Measurements from ENCODE around the gene C3orf52.

C3orf52 gene

GRCh38 chr3:112086875-112087524 lies 811 bp downstream of the C3orf52 start:
- no peak for DNase-seq (ENCODE audit: low spot score)

GRCh38 chr3:112087746-112088145 lies 1.6 kb downstream of the C3orf52 start:
- no peak for DNase-seq (ENCODE audit: low spot score)

GRCh38 chr3:112088944-112089343 lies 2.8 kb downstream of the C3orf52 start:
- DNase-seq (ENCODE audit: low spot score): no peak

- DNase-seq (ENCODE audit: low spot score): no peak
These were observed 4.0 kb downstream of the C3orf52 start for GRCh38 chr3:112089956-112090886.

GRCh38 chr3:112090887-112091586 lies 4.8 kb downstream of the C3orf52 start:
- DNase-seq (ENCODE audit: low spot score): no peak

- DNase-seq (ENCODE audit: low spot score): no peak
These were observed 6.4 kb downstream of the C3orf52 start for GRCh38 chr3:112092496-112093179.

- no peak for DNase-seq (ENCODE audit: low spot score)
These were observed 7.0 kb downstream of the C3orf52 start for GRCh38 chr3:112093180-112093522.

- no peak for DNase-seq (ENCODE audit: low spot score)
These were observed 9.5 kb downstream of the C3orf52 start for GRCh38 chr3:112095731-112096130.

GRCh38 chr3:112096176-112096575 lies 10.0 kb downstream of the C3orf52 start:
- DNase-seq (ENCODE audit: low spot score): no peak

- DNase-seq (ENCODE audit: low spot score): no peak
These were observed 11.2 kb downstream of the C3orf52 start for GRCh38 chr3:112097378-112097777.

GRCh38 chr3:112101916-112102315 lies 15.7 kb downstream of the C3orf52 start:
- no peak for DNase-seq (ENCODE audit: low spot score)

- DNase-seq (ENCODE audit: low spot score): no peak
These were observed 18.6 kb downstream of the C3orf52 start for GRCh38 chr3:112104774-112105173.

- no peak for DNase-seq (ENCODE audit: low spot score)
These were observed 23.1 kb downstream of the C3orf52 start for GRCh38 chr3:112109322-112109721.

- DNase-seq (ENCODE audit: low spot score): peak; percentile 75
These were observed 25.7 kb downstream of the C3orf52 start for GRCh38 chr3:112111785-112112402.

GRCh38 chr3:112114576-112115160 lies 28.5 kb downstream of the C3orf52 start:
- no peak for DNase-seq (ENCODE audit: low spot score)

GRCh38 chr3:112115161-112115739 lies 29.1 kb downstream of the C3orf52 start:
- no peak for DNase-seq (ENCODE audit: low spot score)

GRCh38 chr3:112115806-112116383 lies 29.7 kb downstream of the C3orf52 start:
- DNase-seq (ENCODE audit: low spot score): no peak

GRCh38 chr3:112116748-112117186 lies 30.6 kb downstream of the C3orf52 start:
- DNase-seq (ENCODE audit: low spot score): no peak

GRCh38 chr3:112117415-112117814 lies 31.2 kb downstream of the C3orf52 start:
- DNase-seq (ENCODE audit: low spot score): no peak

GRCh38 chr3:112117841-112118571 lies 31.8 kb downstream of the C3orf52 start:
- peak; percentile 75 for DNase-seq (ENCODE audit: low spot score)

Measured in Ammon's horn (tissue), 1 donor.